ENCODE measurements around the gene UBE2R2.

DNA sequence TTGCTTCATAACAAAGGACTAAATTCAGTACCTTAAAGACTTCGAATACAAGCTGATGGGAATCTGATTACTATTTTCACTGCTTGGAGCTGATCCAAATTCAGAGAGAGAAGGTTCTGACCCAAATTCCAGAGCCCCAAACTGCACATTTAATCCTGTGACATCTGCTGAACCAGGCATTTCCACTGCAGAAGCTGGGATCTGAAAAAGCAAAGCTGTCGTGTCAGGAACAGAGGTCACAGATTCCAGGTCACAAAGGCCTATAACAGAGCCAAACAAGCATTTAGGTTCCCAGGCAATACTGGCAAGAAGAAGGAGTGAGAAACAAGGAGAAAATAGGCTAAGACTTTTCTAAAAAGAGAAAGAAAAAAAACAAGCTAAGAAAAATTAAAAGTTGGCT is 126.4 kb downstream of the UBE2R2 start:
- TF ChIP-seq SIN3A (IDR thresholded peaks at IDR 0.05; ENCODE audit: borderline replicate concordance, insufficient read depth, low read length) (no peak), TAF1 (IDR thresholded peaks at IDR 0.05; ENCODE audit: borderline replicate concordance, insufficient read depth, low read length) (no peak)
- TF ChIP-seq, protein P1, sequence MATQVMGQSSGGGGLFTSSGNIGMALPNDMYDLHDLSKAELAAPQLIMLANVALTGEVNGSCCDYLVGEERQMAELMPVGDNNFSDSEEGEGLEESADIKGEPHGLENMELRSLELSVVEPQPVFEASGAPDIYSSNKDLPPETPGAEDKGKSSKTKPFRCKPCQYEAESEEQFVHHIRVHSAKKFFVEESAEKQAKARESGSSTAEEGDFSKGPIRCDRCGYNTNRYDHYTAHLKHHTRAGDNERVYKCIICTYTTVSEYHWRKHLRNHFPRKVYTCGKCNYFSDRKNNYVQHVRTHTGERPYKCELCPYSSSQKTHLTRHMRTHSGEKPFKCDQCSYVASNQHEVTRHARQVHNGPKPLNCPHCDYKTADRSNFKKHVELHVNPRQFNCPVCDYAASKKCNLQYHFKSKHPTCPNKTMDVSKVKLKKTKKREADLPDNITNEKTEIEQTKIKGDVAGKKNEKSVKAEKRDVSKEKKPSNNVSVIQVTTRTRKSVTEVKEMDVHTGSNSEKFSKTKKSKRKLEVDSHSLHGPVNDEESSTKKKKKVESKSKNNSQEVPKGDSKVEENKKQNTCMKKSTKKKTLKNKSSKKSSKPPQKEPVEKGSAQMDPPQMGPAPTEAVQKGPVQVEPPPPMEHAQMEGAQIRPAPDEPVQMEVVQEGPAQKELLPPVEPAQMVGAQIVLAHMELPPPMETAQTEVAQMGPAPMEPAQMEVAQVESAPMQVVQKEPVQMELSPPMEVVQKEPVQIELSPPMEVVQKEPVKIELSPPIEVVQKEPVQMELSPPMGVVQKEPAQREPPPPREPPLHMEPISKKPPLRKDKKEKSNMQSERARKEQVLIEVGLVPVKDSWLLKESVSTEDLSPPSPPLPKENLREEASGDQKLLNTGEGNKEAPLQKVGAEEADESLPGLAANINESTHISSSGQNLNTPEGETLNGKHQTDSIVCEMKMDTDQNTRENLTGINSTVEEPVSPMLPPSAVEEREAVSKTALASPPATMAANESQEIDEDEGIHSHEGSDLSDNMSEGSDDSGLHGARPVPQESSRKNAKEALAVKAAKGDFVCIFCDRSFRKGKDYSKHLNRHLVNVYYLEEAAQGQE (IDR thresholded peaks at IDR 0.05; ENCODE audit: insufficient read depth in 1 of 2, low read depth in 2 of 2, low read length in 2 of 2), result no peak
